GM19025 (cell line): ENCODE results near the gene FGD5.

Experiments
- ATAC-seq: cut with Tn5 transposase; IDR thresholded peaks from one replicate; pipeline ENCODE4 v1.9.1; 2021; ENCODE audit warnings: mild to moderate bottlenecking, low read depth, moderate library complexity; ENCODE audit not compliant: unreplicated experiment

The FGD5 gene

DNA sequence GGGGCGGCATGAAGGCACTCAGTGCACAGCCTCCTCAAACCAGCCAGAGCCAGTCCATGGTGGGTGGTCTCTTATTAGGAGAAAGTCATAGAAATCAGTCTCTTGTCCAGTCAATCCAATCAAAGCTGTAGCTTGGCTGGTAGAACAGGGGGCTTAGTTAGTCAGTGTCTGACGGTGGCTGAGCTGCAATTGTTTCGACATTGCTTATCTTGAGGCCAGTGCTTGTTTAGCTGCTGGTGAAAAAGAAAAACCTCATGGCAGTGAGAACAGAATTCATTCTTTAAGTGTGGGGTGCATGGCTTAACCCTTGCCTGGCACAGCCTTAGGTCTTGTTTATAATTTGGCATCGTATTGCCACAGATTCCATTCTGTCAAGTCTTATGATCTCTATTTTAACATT is 53.9 kb downstream of the FGD5 start:
- no peak for ATAC-seq

DNA sequence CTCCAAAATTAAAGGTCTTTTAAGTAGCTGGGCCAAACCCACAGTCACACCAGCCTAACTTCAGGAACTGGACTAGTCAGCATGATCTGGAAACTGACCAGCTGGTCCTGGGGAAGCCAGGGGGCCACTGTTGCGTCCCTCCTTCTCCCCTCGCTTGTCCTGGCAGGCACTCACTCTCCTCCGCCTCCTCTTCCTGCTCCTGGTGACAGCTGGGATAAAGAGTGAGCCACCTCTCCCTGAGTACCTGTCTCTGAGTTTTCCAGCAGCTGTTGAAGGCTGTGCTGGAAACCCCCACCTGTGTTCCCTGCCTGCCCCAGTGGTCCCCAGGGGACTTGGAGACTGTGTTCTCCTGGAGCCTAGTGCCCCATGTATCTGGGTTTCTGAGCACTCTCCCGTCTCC is 56.0 kb downstream of the FGD5 start:
- ATAC-seq, result no peak

DNA sequence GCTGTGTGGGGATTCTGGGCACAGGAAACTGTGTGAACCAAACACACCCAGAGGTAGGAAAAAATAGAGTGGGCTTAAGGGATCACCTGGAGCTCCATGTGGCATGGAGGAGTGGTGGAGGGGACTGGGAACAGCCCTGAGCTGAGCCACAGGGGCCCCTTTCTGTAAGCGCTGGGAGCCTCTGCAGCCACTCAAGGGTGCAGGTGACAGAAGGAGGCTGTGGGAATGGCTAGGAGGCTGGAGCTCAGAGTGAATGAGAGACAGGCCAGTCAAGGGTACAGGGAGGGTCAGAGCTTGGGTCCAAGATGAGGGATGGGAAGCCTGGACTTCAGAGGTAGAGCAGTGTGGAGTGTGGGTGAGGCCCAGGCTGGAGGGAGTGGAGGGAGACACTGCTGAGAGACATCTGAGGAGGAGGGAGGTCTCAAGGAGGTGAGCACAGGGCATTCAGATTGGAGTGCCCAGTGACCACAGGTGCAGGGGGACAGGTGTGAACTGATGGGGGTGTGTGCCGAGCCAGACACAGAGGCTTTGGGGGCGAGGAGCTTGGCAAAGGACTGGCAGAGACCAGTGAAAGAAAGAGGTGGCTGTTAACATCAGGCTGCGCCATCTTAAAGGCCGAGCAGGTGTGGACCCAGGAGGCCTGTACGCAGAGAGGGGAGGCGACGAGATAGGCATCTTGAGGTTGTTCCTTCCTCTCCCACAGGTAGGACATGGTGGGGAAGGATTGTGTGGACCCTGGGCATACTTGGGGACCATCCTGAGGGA is 56.8 kb downstream of the FGD5 start:
- no peak for ATAC-seq

DNA sequence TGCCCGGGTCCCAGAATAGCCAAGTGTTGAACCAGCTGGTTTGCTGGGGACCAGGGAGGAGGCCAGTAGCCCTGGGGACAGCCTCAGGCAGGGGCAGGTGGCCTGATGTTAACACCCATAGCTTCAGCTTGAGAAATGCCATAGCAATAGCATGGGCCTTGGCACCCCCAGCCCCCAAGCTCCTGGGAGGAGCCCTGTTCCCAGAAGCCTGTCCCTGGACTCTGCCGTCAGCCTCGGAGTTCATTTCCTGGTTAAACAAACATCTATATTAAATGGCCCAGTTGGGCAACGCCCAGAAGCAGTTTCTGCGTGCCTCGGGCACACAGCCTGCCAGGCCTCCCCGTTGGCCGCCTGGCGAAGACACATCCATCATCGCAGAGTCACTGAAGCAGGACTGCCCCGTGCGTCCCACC is 58.2 kb downstream of the FGD5 start:
- ATAC-seq, result no peak

DNA sequence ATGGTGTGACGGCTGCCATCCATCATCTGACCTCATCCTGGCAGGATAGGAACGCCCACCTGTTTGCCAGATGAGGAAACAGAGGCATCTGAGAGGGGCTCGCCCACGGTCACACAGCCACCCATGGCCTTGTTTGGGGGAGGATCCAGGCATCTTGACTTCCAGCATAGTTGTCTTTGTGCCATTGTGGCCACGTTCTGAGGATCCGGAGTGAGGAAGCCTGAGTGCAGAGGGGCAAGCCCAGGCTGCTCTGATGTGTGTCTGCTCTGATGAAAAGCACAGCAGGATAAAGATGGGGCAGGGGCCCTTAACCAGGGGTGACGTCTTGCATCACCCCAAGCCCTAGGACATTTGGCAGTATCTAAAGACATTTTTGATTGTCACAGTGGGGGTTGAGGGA is 58.7 kb downstream of the FGD5 start:
- no peak for ATAC-seq

DNA sequence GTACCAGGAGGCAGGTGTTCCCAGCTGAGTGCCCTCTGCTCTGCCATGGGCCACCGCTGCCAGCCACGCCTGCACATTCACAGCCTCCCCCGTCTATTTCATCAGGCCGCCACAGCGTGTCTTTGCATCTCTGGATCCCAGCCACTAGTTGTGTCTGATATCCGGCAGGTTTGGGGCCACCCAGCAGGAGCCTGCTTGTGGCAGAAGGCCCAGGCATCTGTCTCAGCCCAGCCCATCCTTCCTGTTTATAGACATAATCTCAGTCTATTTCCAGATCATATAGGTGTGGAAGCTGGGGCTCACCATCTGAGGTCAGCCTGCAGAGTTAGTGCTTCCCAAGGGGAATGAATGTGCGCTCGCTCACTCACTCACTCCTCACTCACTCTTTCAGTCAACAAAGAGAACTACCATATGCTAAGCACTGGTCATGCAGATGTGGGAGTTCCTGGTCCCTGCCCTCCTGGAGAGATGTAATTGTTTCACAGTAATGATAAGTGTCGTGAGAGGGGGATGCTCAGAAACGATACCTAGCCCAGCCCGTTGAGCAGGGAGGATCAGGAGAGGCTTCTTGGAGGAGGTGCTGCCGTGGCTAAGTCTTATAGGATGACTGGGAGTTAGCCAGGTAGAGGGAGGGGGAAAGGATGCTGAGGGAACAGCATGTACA is 60.6 kb downstream of the FGD5 start:
- no peak for ATAC-seq

DNA sequence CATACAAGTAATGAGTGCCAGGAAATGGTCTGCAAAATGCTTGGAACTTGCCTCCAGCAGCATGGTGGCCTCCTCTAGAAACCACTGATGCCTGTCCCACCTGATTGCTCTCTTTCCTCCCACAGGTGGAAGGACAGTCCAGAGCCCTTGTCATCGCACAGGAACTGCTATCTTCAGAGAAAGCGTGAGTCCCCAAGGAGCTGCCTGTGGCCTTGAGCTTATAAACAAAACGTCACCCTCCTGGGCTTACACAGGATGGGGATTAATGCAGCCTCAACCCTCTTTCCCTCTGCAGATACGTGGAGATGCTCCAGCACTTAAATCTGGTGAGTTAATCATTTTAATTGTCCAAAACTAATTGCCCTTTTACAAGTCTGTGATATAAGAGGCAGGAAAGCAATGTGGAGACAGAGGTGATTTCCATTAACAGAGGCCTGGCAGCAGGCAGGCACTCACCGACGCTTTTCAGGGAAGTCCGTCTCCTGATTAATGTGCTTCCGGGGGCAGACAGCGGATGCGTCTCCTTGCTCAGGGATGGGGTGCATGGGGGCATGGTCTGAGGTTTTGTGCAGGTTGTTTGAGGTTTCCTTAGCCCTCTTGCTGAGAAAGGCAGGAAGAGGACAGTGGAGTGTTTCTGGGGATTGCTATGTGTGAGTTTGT is 61.8 kb downstream of the FGD5 start:
- ATAC-seq, result no peak

DNA sequence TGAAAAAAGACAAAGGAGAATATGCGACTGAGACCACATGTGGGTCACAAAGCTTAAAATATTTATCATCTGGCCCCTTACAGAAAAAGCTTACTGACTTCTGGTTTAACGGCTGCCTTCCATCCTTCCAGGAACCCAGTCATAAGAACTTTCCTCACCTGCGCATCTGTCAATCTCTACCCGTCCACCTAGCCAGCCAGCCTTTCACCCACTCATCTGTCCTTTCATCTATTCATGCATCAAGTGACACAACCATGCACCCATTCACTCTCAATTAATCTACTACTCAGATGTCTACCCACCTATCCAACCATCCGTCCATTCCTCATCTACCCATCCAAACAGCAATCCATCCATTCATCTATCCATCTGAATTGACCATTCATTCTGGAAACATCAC is 64.5 kb downstream of the FGD5 start:
- ATAC-seq, result no peak

DNA sequence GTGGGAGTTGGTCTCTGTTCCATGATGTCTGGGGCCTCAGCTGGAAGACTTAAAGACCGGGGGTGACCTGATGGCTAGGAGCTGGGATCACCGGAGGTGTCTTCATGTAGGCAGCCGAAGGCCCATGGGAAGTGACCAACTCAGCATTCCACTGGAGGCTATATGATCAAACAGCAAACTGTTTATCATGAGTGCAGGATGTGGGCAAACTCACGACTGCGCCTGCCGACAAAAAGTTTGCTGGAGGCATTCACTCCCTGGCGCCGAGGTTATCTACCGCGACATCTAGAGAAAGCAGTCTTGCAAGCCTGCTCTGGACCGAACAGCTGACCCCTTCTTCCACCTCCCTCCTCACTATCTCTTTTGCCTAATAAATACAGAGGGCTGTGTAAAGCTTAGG is 65.9 kb downstream of the FGD5 start:
- no peak for ATAC-seq

DNA sequence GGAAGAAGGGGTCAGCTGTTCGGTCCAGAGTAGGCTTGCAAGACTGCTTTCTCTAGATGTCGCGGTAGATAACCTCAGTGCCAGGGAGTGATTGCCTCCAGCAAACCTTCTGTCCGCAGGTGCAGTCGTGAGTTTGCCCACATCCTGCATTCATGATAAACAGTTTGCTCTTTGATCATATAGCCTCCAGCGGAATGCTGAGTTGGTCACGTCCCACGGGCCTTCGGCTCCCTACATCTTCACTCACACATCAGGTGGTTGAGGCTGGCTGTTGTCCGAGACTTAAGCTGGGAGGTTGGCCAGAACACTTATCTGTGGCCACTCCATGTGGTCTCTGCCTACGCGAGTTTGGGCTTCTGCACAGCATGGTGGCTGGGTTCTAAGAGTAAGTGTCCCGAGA is 66.5 kb downstream of the FGD5 start:
- ATAC-seq, result no peak

DNA sequence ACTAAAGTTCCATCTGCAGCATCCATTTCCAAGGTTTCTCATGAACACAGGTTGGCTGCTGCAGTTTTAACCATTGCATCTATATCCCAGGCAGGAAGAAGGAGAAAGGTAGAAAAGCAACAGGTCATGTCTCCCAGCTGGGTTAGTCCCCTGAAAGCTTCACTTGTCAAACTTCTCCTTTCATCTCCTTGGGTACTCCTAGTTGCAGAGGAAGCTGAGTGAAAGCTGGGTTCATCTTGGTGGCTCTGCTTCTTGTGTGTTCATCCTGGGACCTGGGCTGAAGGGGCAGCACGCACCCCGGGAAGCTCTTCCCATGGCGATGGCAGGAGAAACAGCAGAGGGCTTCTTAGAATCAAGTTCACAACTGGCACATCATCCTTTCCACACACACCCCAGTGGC is 67.3 kb downstream of the FGD5 start:
- no peak for ATAC-seq

DNA sequence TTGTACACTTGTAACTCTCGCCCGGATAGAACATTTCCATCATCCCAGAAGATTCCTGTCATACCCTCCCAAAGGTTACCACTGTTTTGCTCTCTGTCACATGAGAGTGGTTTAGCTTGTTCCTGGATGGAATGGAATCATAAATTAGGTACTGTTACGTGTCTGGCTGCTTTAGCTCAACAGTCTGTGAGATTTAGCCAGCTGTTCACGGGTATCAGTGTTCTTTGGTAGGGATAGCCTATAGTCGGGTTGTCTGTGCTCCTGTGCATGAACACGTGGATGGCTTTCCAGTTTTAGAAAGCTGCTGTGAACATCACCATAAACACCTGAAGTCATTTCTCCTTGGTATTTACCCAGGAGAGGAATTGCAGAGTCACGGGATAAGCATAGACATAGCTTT is 70.4 kb downstream of the FGD5 start:
- no peak for ATAC-seq

DNA sequence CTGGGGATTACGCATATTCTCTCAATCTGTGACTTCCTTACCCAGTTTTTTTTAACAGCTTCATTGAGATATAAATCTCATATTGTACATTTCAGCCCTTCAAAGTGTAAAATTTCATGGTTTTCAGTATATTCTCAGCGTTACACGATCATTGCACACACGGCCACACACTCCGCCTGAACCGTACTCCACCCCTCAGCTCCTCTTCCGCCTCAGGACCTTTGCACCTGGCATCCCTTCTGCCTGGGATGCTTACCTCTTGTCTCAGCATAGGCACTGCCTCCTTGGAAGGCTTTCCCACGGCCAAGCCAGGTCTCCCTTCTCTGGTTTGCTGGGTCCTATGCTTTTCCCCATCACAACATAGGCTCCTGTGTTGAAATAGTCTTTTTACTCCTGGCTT is 71.2 kb downstream of the FGD5 start:
- ATAC-seq, result no peak

DNA sequence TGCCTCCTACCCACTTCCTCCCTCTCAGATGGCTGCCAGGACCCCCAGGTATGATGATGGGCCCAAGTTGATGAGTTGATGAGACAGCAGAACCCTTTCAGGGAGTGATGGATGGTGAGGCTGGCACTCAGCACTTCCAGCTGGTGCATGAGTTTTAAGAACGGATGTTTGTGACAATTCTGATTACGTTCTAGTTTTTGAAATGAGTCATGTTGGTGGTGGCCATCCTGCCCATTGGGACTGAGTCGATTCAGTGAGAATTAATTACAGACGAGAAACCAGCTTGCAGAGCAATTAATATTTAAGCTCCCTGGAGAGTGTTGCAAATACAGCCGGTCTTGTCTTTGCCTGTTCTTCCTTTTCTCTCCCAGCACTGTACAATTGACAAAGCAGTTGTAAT is 71.7 kb downstream of the FGD5 start:
- peak; percentile 66 for ATAC-seq

DNA sequence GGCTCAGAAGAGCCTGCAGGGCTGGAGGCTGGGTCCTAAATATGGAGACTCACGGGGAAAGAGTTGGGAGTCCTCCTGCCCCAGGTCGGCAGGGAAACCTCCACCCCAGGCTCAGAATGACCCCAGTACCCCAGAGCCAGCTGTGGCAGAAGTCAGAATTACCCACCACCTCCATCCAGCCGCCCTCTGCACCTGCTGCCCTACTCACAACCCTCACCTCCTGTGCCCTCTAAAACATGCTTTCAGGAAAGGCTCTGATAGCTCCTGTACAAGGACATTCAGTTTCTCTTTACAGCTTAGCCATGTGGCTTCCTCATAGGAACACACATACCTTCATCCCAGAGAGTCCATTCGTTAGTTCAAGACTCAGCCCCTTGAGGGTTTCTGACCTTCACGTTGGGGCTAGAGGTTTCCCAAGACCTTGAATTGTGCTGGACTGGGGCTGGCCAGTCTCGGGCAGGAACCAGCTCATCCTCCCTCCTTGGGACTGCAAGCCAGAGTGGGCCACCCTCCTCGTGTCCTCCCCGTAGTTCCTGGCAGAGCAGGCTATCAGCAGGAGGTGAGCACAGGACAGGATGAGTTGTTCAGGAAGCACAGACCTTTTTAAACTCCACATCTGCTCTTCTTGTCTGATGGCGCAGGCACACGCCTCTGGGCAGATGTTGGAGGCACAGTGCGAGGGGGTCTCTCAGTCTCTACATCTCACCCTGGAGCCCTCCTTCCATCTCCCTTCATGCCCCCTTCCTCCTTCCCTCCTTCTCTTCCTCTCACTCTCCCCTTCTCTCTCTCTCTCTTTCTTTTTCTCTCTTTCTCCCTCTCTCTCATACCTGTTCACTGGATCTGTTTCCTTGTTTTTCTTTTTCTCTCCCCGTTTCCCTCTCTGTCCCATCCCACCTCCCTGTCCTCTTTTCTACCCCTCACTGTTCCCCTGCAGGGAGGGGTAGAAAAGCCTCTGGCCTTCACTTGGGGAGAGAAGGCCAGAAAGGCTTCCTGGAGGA is 72.7 kb downstream of the FGD5 start:
- ATAC-seq, result no peak

DNA sequence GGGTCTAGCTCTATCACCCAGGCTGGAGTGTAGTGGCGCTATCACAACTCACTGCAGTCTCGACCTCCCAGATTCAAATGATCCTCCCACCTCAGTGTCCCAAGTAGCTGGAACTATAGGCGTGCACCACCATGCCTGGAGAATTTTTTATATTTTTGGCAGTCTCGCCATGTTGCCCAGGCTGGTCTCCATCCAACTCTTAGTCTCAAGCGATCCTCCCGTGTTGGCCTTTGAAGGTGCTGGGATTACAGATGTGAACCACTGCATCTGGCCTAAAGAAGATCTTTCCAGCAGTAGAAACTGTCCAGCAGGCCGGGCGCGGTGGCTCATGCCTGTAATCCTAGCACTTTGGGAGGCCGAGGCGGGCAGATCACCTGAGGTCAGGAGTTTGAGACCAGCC is 73.5 kb downstream of the FGD5 start:
- ATAC-seq, result no peak

DNA sequence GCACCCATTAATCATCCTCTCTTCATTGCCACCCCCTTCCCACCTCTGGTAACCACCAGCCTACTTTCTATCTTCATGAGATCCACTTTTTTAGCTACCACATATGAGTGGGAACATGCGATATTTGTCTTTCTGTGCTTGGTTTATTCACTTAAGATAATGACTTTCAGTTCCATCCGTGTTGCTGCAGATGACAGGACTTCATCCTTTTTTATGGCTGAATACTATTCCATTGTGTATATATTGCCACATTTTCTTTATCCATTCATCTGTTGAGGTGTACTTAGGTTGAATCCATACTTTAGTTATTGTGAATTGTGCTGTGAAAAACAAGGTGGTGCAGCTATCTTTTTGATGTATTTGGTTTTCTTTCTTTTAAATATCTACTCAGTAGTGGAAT is 75.3 kb downstream of the FGD5 start:
- no peak for ATAC-seq

DNA sequence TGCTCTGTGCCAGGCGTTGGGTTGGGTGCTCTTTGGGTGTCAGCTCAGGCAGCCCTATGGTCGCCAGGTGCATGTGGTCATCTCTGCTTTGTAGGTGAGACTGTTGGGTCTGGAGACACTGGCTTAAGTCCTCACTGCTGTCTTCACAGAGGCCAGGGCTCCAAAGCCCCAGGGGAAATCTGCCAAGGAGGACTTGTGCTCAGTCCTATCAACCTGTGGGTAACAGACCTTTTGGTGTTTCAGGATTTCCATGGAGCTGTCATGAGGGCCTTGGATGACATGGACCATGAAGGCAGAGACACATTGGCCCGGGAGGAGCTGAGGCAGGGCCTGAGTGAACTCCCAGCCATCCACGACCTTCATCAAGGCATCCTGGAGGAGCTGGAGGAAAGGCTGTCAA is 78.5 kb downstream of the FGD5 start:
- no peak for ATAC-seq

DNA sequence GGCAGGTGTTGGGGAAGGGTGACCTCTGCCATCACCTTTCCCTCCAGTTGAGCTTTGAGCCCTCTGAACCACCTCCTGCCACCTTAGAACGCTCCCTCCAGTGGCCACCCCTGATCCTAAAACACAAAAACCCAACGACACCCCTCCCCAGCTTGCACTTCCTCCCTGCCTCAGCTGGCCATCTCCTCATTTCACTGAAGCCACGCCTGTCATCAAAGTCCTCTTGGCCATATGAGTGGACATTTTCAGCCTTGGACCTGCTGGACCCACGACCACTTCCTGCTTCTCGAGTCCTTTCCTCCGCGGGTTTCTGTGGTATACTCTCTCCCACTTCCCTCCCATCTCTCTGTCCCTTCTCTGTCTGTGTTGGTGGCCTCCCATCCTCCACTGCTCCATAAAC is 80.2 kb downstream of the FGD5 start:
- ATAC-seq, result no peak

DNA sequence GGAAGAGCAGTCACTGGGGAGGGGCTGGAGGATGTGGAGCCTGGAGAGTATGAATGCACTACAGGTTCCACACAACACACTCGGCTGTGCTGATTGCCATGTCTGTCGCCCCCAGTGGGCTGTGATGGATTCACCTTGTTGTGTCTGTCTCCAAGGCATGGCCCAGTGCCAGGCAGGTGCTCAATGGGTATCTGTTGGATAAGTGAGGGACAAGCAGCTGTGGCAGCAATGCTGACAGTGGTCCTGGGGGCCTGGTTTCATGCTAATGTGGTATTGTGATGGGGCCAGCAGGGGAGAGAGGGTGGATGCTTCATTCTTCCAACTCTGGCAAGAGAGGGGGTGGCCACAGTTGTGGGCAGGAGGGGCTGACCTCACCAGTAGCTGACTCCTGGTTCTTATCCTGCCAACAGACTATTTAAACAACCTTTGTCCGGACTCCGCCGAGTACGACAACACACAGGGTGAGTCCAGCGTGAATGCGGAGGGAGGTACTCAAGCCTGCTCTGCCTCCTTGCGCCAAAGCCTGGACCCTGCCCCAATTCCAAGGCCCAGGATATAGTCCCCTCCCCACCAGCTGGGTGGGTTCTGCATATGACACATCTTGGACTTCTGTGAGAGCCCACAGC is 81.3 kb downstream of the FGD5 start:
- no peak for ATAC-seq
